ENCODE data around the gene CDSN.

Gene CDSN

DNA sequence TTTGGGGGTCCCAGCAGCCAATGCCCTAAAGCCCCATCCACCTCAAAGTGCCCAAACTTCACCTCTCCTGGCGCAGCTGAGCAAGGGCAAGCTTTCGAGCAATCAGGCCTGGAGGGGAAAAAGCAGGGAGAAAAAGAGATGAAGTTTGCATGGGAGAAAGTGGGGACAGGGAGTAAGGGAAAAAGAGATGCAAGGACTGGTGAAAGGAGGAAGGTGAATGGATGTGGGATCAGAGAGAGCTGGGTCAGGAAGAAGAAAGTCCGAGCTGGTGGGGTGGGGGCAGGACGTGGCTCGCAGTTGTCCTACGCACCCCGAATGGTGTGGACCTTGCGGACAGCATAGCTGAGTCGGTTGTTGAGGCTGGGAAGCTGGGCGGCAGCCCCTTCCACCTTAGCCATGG lies 25.1 kb upstream of the CDSN start:
- no peak for DNase-seq (ENCODE audit: low read depth)

GRCh38 chr6:31144970-31145340 lies 24.7 kb upstream of the CDSN start:
- no peak for DNase-seq (ENCODE audit: low read depth)

- DNase-seq (ENCODE audit: low read depth): no peak
These were observed 24.2 kb upstream of the CDSN start for GRCh38 chr6:31144296-31144969.

- peak; percentile 44 for DNase-seq (ENCODE audit: low read depth)
These were observed 22.9 kb upstream of the CDSN start for GRCh38 chr6:31143148-31143547.

DNA sequence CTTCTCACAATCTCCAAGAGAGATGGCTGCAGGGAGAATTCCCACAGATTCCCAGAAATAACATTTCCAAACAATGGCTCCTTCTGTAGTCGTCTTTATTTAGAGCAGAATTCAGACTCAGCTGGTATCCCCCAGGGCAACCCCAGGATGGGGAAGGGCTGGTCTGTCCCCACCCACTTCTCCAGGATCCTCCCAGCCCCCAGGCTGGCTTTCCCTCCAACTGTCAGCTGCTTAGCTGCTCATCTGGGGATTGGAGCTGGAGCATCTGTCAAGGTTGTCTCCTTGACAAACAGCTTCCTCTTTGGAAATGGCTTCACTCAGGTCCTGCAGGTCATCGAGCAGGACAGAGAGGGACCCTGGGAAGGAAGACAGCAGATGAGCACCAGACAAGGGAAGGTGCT lies 22.1 kb upstream of the CDSN start:
- DNase-seq (ENCODE audit: low read depth): no peak

- DNase-seq (ENCODE audit: low read depth): no peak
These were observed 20.4 kb upstream of the CDSN start for GRCh38 chr6:31140643-31141042.

DNA sequence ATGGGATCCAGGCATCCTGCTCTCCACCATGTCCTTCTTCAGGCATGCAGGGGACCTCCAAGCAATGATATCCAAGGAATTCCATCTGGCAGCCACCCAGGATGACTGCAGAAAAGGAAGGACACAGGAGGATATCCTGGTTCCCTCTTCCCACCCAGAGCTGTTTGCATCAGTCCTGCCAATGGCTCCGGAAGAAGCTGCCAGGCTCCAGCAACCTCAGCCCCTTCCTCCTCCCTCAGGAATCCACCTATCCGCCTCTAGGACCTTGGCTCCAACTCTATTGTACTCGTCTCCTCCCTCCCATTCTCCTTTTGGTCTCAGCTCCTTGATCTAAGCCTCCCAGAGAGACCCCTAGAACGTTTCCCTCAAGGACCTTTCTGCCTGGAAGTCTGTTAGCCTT lies 19.4 kb upstream of the CDSN start:
- DNase-seq (ENCODE audit: low read depth): peak; percentile 25

DNA sequence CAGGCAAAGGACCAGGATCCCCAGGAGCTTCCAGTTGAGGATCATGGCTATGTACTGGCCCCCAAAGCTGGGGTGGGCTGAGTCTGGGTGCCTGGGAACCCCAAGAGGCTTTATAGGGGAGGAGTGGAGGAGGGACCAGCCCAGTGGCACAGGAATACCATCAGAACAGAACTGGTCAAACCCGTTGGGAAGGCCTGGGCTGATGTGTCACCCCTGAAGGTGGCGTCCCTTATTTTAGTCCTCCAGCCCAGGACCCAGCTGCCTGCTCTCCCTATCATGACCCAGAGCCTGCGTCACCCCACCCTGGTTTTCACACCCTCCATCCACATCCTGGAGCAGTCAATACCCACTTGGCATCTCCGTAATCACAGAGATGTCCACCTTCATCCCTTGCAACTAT lies 18.7 kb upstream of the CDSN start, which contains the start of gene PSORS1C2:
Gene PSORS1C2 (minus strand): TSS at position 85 of the 400 bp plus-strand sequence. CDS start 40 bp downstream, at position 45.
- DNase-seq (ENCODE audit: low read depth): no peak

GRCh38 chr6:31135710-31136109 lies 15.5 kb upstream of the CDSN start:
- DNase-seq (ENCODE audit: low read depth): no peak

DNA sequence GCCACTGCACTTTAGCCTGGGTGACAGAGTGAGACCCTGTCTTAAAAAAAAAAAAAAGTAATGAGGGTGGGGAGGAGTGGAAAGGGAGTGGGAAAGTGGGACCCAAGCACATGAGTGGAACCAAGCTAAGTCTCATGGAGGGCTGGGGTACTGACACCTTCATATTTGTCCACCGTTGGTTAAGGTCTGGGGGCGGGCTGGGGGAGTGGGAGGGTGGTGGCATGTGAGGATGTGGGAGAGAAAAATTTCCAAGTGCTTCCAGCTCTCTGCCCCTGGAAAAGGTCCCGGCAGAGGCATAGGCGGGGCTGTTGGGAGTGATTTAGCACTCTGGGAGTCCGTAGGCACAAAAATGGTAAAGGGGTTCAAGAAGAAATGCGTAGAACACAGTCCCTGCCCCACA lies 12.6 kb upstream of the CDSN start:
- no peak for DNase-seq (ENCODE audit: low read depth)

DNA sequence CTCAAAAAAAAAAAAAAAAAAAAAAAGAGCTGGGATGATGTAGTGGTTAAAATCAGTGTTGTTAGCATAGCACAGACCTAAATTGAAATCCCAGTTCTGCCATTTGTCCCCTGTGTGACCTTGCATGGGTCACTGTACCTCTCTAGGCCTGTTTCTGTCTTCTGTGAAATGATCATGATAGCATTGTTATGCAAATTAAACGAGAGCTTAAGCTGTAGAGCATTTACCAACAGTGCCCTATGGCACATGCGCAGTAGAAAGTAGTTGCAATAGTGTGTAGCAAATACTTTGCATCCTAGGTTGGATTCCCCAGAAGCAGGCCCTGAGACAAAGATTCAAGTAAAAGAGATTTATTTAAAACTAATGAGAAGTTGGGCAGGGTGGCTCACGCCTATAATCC lies 11.3 kb upstream of the CDSN start:
- DNase-seq (ENCODE audit: low read depth): no peak

- DNase-seq (ENCODE audit: low read depth): no peak
These were observed 10.5 kb upstream of the CDSN start for GRCh38 chr6:31130751-31131150.

DNA sequence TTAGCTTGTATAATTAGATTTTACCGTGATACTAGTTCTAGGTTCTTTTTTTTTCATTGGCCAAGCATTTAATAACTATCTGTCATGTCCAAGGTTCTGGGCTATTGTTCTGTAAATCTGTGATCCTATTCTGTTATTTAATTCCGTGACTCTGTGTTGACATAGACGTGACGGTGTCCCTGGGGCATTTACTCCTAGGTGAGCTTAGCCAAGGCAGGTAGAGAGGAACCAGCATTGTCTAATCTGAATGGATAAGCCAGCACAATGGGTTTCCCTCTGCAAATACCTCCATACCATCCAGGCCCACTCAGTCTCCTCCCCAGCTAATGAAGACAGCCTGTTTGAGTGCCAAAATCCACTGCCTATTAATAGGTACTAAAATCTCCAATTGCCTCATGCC lies 8.9 kb upstream of the CDSN start:
- DNase-seq (ENCODE audit: low read depth): no peak

- no peak for DNase-seq (ENCODE audit: low read depth)
These were observed 7.9 kb upstream of the CDSN start for GRCh38 chr6:31128093-31128676.

- no peak for DNase-seq (ENCODE audit: low read depth)
These were observed 6.3 kb upstream of the CDSN start for GRCh38 chr6:31126396-31127175.

GRCh38 chr6:31125586-31126363 lies 5.5 kb upstream of the CDSN start:
- peak; percentile 88 for DNase-seq (ENCODE audit: low read depth)

DNA sequence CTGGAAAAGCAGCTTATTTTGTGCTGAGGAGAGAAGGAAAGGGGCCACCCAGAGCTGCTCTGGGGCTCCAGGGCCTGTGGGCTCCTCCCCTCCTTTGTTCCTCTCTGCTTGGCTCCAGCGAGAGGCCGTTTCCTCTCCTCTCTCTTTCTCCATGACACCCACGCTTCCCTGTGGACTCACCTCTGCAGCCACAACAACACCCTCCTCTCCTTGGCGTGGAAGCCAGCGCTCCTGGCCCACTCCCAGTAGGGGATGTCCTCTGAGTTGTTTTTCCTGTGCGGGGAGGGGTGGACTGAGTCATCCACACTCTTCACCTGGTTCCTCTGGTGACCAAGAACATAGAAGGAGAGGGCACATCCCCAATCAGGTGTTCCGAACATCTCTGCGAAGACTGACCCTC lies 4.9 kb upstream of the CDSN start:
- no peak for DNase-seq (ENCODE audit: low read depth)

GRCh38 chr6:31122791-31123706 lies 2.8 kb upstream of the CDSN start:
- DNase-seq (ENCODE audit: low read depth): peak; percentile 47

DNA sequence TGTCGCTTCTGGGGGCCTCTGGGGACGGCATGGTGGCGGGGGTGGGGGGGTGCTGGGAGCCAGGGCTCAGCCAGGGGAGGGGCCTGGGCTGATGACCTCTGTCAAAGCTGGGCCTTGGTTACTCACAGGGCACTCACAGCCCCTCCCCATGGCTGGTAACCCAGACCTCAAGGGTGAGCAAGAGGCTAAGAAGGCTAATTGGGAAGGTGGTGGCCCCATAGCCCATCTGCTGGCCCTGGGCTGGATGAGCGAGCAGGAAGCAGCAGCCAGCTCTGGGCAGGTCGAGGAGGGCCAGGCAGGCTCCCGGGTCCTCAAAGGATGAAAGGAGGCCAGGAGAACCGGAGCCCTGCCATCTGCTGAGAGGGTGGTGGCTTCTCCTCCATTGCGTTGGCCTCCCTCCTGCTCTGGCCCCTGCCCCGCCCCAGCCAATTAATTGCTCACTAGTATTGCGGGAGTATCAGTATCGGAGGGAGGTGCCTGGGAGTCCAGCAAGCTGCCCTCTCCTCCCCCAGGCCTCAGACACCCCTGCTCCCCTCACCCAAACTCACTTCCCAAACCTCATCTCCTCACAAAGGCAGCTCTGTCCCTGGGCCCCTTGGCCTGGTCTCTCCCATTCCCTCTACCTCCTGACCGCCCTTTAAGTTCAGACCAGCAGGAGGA lies 1.0 kb upstream of the CDSN start:
- DNase-seq (ENCODE audit: low read depth): no peak

GRCh38 chr6:31118178-31118577 lies 2.1 kb downstream of the CDSN start:
- DNase-seq (ENCODE audit: low read depth): no peak

All from GM04503 (cell line).